ENCODE data around the gene ASXL1.
"Not testable (repeated sequence)": the region's sequence is repeated elsewhere in the genome, so short reads cannot be mapped to it uniquely, and the experiment has no call there.

Gene ASXL1

GRCh38 chr20:32357869-32358631 is at the start of gene ASXL1:
Gene ASXL1 (plus strand): TSS chr20:32358331. CDS start chr20:32358776, 445 bp downstream.
- DNase-seq (ENCODE audit: low read depth in 2 of 3, low spot score in 1 of 3) = peak; percentile 90 to 94 (median 93)

GRCh38 chr20:32312718-32313424 is 45.3 kb upstream of the ASXL1 start:
- no peak for DNase-seq (ENCODE audit: low read depth in 2 of 3, low spot score in 1 of 3)

- no peak for DNase-seq (ENCODE audit: low read depth in 2 of 3, low spot score in 1 of 3)
These were observed 43.4 kb upstream of the ASXL1 start for GRCh38 chr20:32314768-32315167.

- DNase-seq (ENCODE audit: low read depth in 2 of 3, low spot score in 1 of 3) = no peak
These were observed 42.7 kb upstream of the ASXL1 start for GRCh38 chr20:32315399-32315798.

GRCh38 chr20:32315891-32316290 is 42.2 kb upstream of the ASXL1 start:
- no peak for DNase-seq (ENCODE audit: low read depth in 2 of 3, low spot score in 1 of 3)

GRCh38 chr20:32316667-32317066 is 41.5 kb upstream of the ASXL1 start:
- DNase-seq (ENCODE audit: low read depth in 2 of 3, low spot score in 1 of 3) = no peak

- no peak for DNase-seq (ENCODE audit: low read depth in 2 of 3, low spot score in 1 of 3)
These were observed 39.0 kb upstream of the ASXL1 start for GRCh38 chr20:32319100-32319499.

- DNase-seq (ENCODE audit: low read depth in 2 of 3, low spot score in 1 of 3) = no peak
These were observed 37.8 kb upstream of the ASXL1 start for GRCh38 chr20:32320305-32320704.

- no peak for DNase-seq (ENCODE audit: low read depth in 2 of 3, low spot score in 1 of 3)
These were observed 36.7 kb upstream of the ASXL1 start for GRCh38 chr20:32321390-32321789.

GRCh38 chr20:32322260-32322659 is 35.9 kb upstream of the ASXL1 start:
- DNase-seq (ENCODE audit: low read depth in 2 of 3, low spot score in 1 of 3) = not testable (repeated sequence)

- DNase-seq (ENCODE audit: low read depth in 2 of 3, low spot score in 1 of 3) = not testable (repeated sequence)
These were observed 34.4 kb upstream of the ASXL1 start for GRCh38 chr20:32323761-32324160.

GRCh38 chr20:32325706-32326503 is 32.2 kb upstream of the ASXL1 start:
- no peak for DNase-seq (ENCODE audit: low read depth in 2 of 3, low spot score in 1 of 3)

- no peak for DNase-seq (ENCODE audit: low read depth in 2 of 3, low spot score in 1 of 3)
These were observed 31.7 kb upstream of the ASXL1 start for GRCh38 chr20:32326504-32326845.

- no peak for DNase-seq (ENCODE audit: low read depth in 2 of 3, low spot score in 1 of 3)
These were observed 30.9 kb upstream of the ASXL1 start for GRCh38 chr20:32327087-32327681.

- DNase-seq (ENCODE audit: low read depth in 2 of 3, low spot score in 1 of 3) = no peak
These were observed 28.1 kb upstream of the ASXL1 start for GRCh38 chr20:32329817-32330554.

- DNase-seq (ENCODE audit: low read depth in 2 of 3, low spot score in 1 of 3) = no peak
These were observed 27.6 kb upstream of the ASXL1 start for GRCh38 chr20:32330555-32330897.

- peak in 1 of 3 donors; percentile 12 for DNase-seq (ENCODE audit: low read depth in 2 of 3, low spot score in 1 of 3)
These were observed 25.5 kb upstream of the ASXL1 start for GRCh38 chr20:32332614-32333013.

GRCh38 chr20:32333181-32333987 is 24.7 kb upstream of the ASXL1 start:
- DNase-seq (ENCODE audit: low read depth in 2 of 3, low spot score in 1 of 3) = peak in 2 of 3 donors; percentile 34 to 43

- DNase-seq (ENCODE audit: low read depth in 2 of 3, low spot score in 1 of 3) = peak in 2 of 3 donors; percentile 43 to 50
These were observed 23.9 kb upstream of the ASXL1 start for GRCh38 chr20:32333988-32334885.

Data from stimulated activated CD4-positive, alpha-beta T cell treated with anti-CD3 and anti-CD28 coated beads, Interleukin-12 subunit alpha, Interleukin-12 subunit beta, amount 100 ng/mL, for 48 hours (primary cell).